BJ (cell line): ENCODE measurements around the gene RAPGEF5. TPM values are rescaled to one million over a fixed set of nuclear protein-coding genes. Genes with fewer than 3 reads are reported as not detected.

Experiments used
- CTCF ChIA-PET: fragments of 350-600 bp; formaldehyde crosslinking; extraction: SDS; loops from one replicate; lab custom pipeline; 2021; ENCODE audit warnings: antibody characterized with exemption, inconsistent platforms; lab: Yijun Ruan, JAX
- POLR2A ChIA-PET: fragments of 300-600 bp; sonication (Branson Sonifier 250); formaldehyde crosslinking; extraction: SDS; loops from one replicate; lab custom pipeline; 2021; ENCODE audit warnings: antibody characterized with exemption; lab: Charles Lee
- DNase-seq: peaks from one replicate; pipeline ENCODE4 v3.0.0-alpha.2; 2011; ENCODE audit warnings: low read depth
- H3K27me3 ChIP-seq: 2 replicates; pipeline ENCODE4 v1.6.0; 2011; ENCODE audit warnings: low read length; ENCODE audit not compliant: control insufficient read depth, insufficient read depth
- H3K36me3 ChIP-seq: 2 replicates; pipeline ENCODE4 v1.5.1; 2011; ENCODE audit warnings: low read length; ENCODE audit not compliant: control insufficient read depth, insufficient read depth
- H3K4me3 ChIP-seq: 2 replicates; pipeline ENCODE4 v1.5.1; 2011; ENCODE audit warnings: low read depth, mild to moderate bottlenecking, control low read depth, low read length
- polyA plus RNA-seq: library from polyadenylated mRNA; depleted of rRNA; stranded (reverse); fragments of >200 nt; gene quantifications from 2 replicates; pipeline ENCODE4 v1.2.3, GENCODE V29; 2011
- TF ChIP-seq, protein P1 (sequence below): IDR thresholded peaks from 2 replicates; pipeline ENCODE4 v1.5.1; 2011; ENCODE audit warnings: low read depth, mild to moderate bottlenecking, control low read depth, inconsistent platforms, low read length, moderate library complexity; ENCODE audit not compliant: insufficient read depth

RAPGEF5 gene
- polyA plus RNA-seq, 1 experiment: not detected

GRCh38 chr7:22128528-22128920, 228.4 kb downstream of the RAPGEF5 start:
- Histone ChIP-seq H3K36me3 (no peaks in the 10 kb centered on the region), H3K27me3 (no peaks in the 10 kb centered on the region), H3K4me3 (no peak overlapping the region)
- ChIA-PET CTCF (interaction anchor here (2.5 kb wide), 1 partner anchor 18 kb away, joined by 16 read pairs; no protein-coding TSS in a partner anchor), POLR2A (no interaction called here)
- DNase-seq: no peak
- TF ChIP-seq, protein P1, sequence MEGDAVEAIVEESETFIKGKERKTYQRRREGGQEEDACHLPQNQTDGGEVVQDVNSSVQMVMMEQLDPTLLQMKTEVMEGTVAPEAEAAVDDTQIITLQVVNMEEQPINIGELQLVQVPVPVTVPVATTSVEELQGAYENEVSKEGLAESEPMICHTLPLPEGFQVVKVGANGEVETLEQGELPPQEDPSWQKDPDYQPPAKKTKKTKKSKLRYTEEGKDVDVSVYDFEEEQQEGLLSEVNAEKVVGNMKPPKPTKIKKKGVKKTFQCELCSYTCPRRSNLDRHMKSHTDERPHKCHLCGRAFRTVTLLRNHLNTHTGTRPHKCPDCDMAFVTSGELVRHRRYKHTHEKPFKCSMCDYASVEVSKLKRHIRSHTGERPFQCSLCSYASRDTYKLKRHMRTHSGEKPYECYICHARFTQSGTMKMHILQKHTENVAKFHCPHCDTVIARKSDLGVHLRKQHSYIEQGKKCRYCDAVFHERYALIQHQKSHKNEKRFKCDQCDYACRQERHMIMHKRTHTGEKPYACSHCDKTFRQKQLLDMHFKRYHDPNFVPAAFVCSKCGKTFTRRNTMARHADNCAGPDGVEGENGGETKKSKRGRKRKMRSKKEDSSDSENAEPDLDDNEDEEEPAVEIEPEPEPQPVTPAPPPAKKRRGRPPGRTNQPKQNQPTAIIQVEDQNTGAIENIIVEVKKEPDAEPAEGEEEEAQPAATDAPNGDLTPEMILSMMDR: no peak

- DNase-seq: no peak
- POLR2A ChIA-PET: no interaction called here
- CTCF ChIA-PET: interaction anchor here (2.5 kb wide), 1 partner anchor 18 kb away, joined by 16 read pairs; no protein-coding TSS in a partner anchor
- TF ChIP-seq, protein P1: no peak
- Histone ChIP-seq H3K4me3 (no peak overlapping the region), H3K27me3 (no peaks in the 10 kb centered on the region; the same call in 1 of the 2 replicates), H3K36me3 (no peaks in the 10 kb centered on the region)
Observed at GRCh38 chr7:22127835-22128527, 229.0 kb downstream of the RAPGEF5 start.

GRCh38 chr7:22125436-22125835, 231.5 kb downstream of the RAPGEF5 start:
- CTCF ChIA-PET: interaction anchor here (2.1 kb wide), 1 partner anchor 16 kb away, joined by 7 read pairs; no protein-coding TSS in a partner anchor
- POLR2A ChIA-PET: no interaction called here
- no peak for DNase-seq
- H3K36me3 ChIP-seq: no peaks in the 10 kb centered on the region
- TF ChIP-seq, protein P1: no peak
- no peak overlapping the region for H3K4me3 ChIP-seq
- no peaks in the 10 kb centered on the region; the same call in 1 of the 2 replicates for H3K27me3 ChIP-seq

- DNase-seq: no peak
- ChIA-PET POLR2A (no interaction called here), CTCF (interaction anchor here (0.9 to 2.1 kb wide), 2 partner anchors 15 to 23 kb away, joined by 3 to 7 read pairs; no protein-coding TSS in a partner anchor)
- TF ChIP-seq, protein P1: no peak
- H3K36me3 ChIP-seq: no peaks in the 10 kb centered on the region
- no peak overlapping the region for H3K4me3 ChIP-seq
- no peaks in the 10 kb centered on the region; the same call in 1 of the 2 replicates for H3K27me3 ChIP-seq
Observed at GRCh38 chr7:22124941-22125340, 232.0 kb downstream of the RAPGEF5 start.

DNA sequence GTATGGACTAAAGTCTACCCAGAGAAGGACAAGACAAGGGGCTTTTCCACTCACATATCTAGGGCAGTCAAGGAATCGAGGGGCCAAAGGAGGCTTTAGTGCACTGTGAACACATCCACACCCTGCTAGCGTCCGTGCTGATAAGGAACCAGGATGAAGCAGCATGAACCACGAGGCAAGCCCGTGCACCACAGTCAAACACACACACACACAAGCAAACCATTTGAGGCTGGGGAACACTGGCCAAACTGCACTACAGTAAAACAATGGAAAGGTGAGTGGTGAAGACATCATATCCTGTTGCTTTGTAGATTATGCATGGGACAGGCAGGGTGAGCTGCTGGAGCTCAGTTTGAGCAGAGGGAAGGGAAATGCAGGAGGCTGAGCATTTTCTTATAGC, 233.8 kb downstream of the RAPGEF5 start:
- TF ChIP-seq, protein P1: no peak
- ChIA-PET POLR2A (no interaction called here), CTCF (interaction anchor here (2.3 kb wide), 1 partner anchor 13 kb away, joined by 10 read pairs; no protein-coding TSS in a partner anchor)
- no peak for DNase-seq
- no peaks in the 10 kb centered on the region for H3K36me3 ChIP-seq
- H3K4me3 ChIP-seq: no peak overlapping the region
- H3K27me3 ChIP-seq: no peaks in the 10 kb centered on the region; the same call in 1 of the 2 replicates
